ENCODE data around the gene ALAD. TPM values are rescaled to one million over a fixed set of nuclear protein-coding genes. Genes with fewer than 3 reads are reported as not detected.

ALAD gene
- total RNA-seq, 2 donors from 2014 or later: 33.1 to 41.2 TPM

- intact Hi-C loops (cut with DNase I): no loop called here
- peak; percentile 13 for DNase-seq (ENCODE audit: low spot score)
Observed at GRCh38 chr9:113356686-113357292, 44.3 kb downstream of the ALAD start.

DNA sequence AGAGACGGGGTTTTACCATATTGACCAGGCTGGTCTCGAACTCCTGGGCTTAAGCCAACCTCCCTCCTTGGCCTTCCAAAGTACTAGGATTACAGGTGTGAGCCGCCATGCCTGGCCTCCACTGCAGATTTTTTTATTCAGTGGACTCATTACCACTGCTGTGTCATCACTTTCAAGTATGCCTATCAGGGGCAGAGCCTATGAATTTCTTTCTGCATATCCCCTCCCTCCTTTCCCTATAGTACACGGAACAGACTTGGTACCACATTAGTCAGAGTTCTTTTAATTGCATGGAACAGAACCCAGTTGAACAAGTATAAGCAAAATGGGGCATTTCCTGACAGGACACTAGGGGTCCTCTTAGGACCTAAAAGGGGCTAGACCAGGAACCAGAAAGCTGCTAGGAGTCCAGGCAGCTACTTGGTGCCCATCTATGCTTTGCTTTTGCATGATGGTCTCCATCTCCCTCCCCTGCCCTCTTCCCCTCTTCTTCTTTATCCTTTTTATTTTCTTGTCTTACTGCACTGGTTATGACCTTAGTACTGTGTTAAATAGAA lies 46.0 kb downstream of the ALAD start:
- DNase-seq (ENCODE audit: low spot score): no peak
- intact Hi-C loops (cut with DNase I): no loop called here

DNA sequence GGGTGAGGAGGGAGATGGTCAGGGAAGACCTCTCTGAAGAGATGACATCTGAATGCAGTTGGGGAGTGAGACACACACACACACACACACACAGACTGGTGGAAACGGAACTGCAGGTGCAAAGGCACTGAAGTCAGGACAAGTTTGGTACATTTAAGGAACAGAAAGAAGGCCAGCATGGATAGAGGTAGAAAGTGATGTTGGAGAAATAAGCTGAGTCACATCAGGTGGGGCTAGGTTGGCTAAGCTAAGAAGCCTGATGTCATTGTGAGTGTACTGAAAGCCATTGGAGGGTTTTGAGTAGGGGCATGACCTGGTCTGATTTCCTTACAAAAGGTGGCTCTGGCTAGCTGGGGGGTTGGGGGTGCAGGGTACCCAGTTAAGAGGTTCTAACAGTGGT lies 48.7 kb downstream of the ALAD start:
- no peak for DNase-seq (ENCODE audit: low spot score)
- intact Hi-C loops (cut with DNase I): loop anchor here in 1 of 2 donors (5.0 kb wide), 1 partner anchor 185 kb away; no protein-coding TSS in a partner anchor

- no peak for DNase-seq (ENCODE audit: low spot score)
- intact Hi-C loops (cut with DNase I): loop anchor here in 1 of 2 donors (5.0 kb wide), 1 partner anchor 185 kb away; no protein-coding TSS in a partner anchor
Observed at GRCh38 chr9:113352006-113352405, 49.1 kb downstream of the ALAD start.

DNA sequence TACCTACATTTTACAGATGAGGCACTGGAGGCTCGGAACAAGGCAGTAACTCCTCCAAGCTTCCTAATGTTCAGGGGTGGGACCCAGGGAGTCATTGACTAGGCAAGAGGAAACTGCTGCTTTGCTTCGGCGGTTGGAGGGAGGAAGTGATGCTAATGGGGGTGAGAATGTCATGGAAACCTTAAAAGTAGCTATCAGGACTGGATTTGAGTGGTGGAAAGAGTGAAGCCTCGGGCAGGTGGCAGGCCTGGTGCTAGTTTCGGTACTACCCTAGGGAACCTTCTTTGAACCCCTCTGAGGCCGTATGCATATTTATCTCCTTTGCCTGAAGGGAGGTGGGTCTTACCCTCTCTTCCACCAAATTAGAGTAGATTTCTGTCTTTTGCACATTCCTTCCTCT lies 50.1 kb downstream of the ALAD start:
- peak; percentile 37 for DNase-seq (ENCODE audit: low spot score)
- intact Hi-C loops (cut with DNase I): loop anchor here in 1 of 2 donors (5.0 kb wide), 1 partner anchor 184 kb away; no protein-coding TSS in a partner anchor

GRCh38 chr9:113350107-113350661 lies 50.9 kb downstream of the ALAD start:
- DNase-seq (ENCODE audit: low spot score): peak; percentile 74
- intact Hi-C loops (cut with DNase I): loop anchor here in 1 of 2 donors (5.0 kb wide), 1 partner anchor 183 kb away; no protein-coding TSS in a partner anchor

DNA sequence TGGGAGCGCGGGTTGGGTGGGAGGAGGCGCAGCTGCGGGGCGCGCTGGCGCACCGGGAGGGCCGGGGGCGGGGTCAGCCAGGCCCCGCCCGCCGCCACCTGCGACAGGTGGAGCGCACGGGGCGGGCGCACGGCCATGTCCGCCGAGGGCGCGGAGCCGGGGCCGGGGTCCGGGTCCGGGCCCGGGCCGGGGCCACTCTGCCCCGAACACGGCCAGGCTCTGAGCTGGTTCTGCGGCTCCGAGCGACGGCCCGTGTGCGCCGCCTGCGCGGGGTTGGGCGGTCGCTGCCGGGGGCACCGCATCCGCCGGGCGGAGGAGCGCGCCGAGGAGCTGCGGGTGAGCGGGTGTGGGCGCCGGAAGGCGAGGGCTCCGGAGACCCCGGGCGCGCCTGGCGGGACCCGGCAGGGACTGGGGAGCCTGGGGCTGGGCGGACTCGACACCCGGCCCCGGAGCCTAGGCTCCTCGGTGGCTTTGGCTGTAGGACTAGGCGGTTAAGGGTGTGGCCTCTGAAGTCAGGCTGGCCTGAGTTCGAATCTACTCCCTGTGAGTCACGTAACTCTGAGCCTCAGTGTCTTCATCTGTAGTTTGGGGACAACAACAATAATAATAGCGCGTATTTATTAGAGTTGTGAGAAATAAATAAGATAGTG lies 51.5 kb downstream of the ALAD start, which contains the start of gene BSPRY:
TSS of gene BSPRY (plus strand) at position 97 of the 650 bp plus-strand sequence. CDS start at position 136, 39 bp downstream.
- peak; percentile 77 for DNase-seq (ENCODE audit: low spot score)

GRCh38 chr9:113349066-113349444 lies 52.0 kb downstream of the ALAD start:
- no peak for DNase-seq (ENCODE audit: low spot score)
- intact Hi-C loops (cut with DNase I): no loop called here

More for the DNA sequence above, 51.5 kb downstream of the ALAD start, which contains the start of gene BSPRY:
- intact Hi-C loops (cut with DNase I): loop anchor here in 1 of 2 donors (5.0 kb wide), 1 partner anchor 182 kb away; no protein-coding TSS in a partner anchor

- intact Hi-C loops (cut with DNase I): no loop called here
- no peak for DNase-seq (ENCODE audit: low spot score)
Observed at GRCh38 chr9:113348437-113348836, 52.6 kb downstream of the ALAD start.

- intact Hi-C loops (cut with DNase I): loop anchor here in 1 of 2 donors (2.0 kb wide), 1 partner anchor 29 kb away; no protein-coding TSS in a partner anchor
- no peak for DNase-seq (ENCODE audit: low spot score)
Observed at GRCh38 chr9:113345671-113346070, 55.4 kb downstream of the ALAD start.

GRCh38 chr9:113345190-113345589 lies 55.9 kb downstream of the ALAD start:
- intact Hi-C loops (cut with DNase I): loop anchor here in 1 of 2 donors (2.0 kb wide), 1 partner anchor 30 kb away; no protein-coding TSS in a partner anchor
- no peak for DNase-seq (ENCODE audit: low spot score)

GRCh38 chr9:113343732-113344231 lies 57.3 kb downstream of the ALAD start:
- intact Hi-C loops (cut with DNase I): loop anchor here in 1 of 2 donors (2.0 kb wide), 1 partner anchor 31 kb away; no protein-coding TSS in a partner anchor
- DNase-seq (ENCODE audit: low spot score): peak; percentile 92

GRCh38 chr9:113341712-113342410 lies 59.2 kb downstream of the ALAD start:
- no peak for DNase-seq (ENCODE audit: low spot score)
- intact Hi-C loops (cut with DNase I): no loop called here

DNA sequence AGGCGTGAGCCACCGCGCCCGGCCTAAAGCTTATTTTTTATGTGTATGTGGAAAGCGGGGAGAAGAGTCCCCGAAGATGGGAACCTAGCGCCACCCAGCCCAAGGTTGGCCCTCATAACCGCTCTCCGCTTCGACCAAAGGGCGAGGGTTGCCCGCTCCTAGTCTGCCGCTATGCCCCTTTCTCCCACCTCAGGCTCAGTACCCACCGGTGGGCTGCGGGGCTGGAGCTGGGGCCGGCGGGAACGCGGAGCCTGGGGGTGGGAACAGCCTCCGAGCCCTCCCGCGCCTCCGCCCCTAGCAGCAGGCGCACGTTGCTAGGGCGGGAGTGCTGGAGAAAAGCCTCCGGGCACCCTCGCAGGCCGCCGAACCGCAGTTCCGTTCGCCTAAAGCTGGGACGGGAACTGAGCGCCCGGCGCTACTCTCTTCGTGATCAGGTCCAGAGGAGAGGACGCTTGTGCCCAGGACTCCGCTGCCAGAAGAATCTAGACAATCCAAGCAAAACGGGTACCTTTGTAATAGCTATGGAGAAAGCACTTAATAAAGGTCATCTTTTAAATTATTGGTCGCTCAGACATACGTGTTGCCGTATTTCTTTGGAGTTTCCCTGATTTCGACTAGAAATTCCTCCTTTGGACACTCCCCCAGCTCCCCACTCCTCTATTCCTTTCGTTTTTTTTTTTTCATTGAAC lies 60.9 kb downstream of the ALAD start, which contains the start of gene WDR31:
TSS of gene WDR31 (minus strand) at position 265 of the 689 bp plus-strand sequence. CDS start 8,253 bp downstream, outside the sequence.
- intact Hi-C loops (cut with DNase I): no loop called here
- peak; percentile 97 for DNase-seq (ENCODE audit: low spot score)

DNA sequence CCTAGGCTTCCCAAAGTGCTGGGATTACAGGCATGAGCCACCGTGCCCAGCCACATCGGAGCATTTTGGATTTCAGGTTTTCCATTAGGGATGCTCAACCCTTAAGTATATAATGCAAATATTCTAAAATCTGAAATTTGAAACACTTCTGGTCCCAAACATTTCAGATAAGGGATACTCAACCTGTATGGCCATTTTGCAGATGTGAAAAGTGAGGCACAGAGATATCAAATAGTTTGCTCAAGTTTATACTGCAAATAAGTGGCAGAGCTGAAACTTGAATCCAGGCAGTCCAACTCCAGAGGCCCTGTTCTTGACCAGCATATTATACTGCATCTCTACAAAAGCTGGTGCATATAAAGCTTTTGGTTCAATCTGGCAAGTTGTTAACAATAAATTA lies 63.4 kb downstream of the ALAD start:
- no peak for DNase-seq (ENCODE audit: low spot score)
- intact Hi-C loops (cut with DNase I): loop anchor here in 1 of 2 donors (10.0 kb wide), 1 partner anchor 1563 kb away; no protein-coding TSS in a partner anchor

Data from posterior vena cava (tissue), 2 donors.